ENCODE data around the gene GSN. TPM values are rescaled to one million over a fixed set of nuclear protein-coding genes. Genes with fewer than 3 reads are reported as not detected.

The GSN gene
- total RNA-seq, 1 donor from 2014 or later, result 758 TPM

GRCh38 chr9:121333950-121334773, 66.2 kb downstream of the GSN start:
- H3K27me3 ChIP-seq (ENCODE audit: low read depth), result no peaks in the 10 kb centered on the region
- peak overlapping the region; percentile 95 for H3K27ac ChIP-seq (replicated peaks)
- no peaks in the 10 kb centered on the region for H3K9me3 ChIP-seq (replicated peaks)
- DNase-seq, result no peak
- H3K4me1 ChIP-seq, result peaks cover 73% of the 10 kb centered on the region
- no peak overlapping the region for H3K4me3 ChIP-seq
- no peak for TF ChIP-seq CTCF (IDR thresholded peaks at IDR 0.05; ENCODE audit: borderline replicate concordance)
- peaks cover 81% of the 10 kb centered on the region for H3K36me3 ChIP-seq
- intact Hi-C loops (cut with micrococcal nuclease), result no loop called here

- Histone ChIP-seq H3K27me3 (ENCODE audit: low read depth) (no peaks in the 10 kb centered on the region), H3K27ac (replicated peaks) (peak overlapping the region; percentile 95), H3K4me3 (no peak overlapping the region), H3K4me1 (peaks cover 68% of the 10 kb centered on the region), H3K36me3 (peaks cover 81% of the 10 kb centered on the region), H3K9me3 (replicated peaks) (no peaks in the 10 kb centered on the region)
- no peak for DNase-seq
- no peak for TF ChIP-seq CTCF (IDR thresholded peaks at IDR 0.05; ENCODE audit: borderline replicate concordance)
- intact Hi-C loops (cut with micrococcal nuclease), result no loop called here
These were observed 68.7 kb downstream of the GSN start for GRCh38 chr9:121336665-121337064.

DNA sequence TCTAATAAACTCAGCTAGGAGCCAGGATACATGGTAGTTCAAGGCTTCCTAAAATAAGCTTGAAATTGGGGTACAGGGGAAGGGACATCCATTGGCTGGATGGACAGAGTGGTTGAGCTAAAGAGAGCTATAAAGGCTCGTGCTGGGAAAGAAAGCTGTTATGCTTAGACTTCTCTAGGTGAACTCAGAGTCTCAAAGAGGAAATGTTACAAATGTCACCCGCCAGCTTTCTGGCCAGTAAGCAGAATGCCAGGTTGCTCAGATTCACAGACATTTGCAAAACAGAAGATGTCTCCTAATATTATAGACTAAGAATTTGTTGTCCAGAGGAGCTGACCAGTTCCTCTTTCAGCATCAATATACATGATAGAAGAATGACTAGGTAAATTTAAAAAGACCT, 71.5 kb downstream of the GSN start:
- Histone ChIP-seq H3K4me3 (no peak overlapping the region), H3K36me3 (peaks cover 84% of the 10 kb centered on the region), H3K27ac (replicated peaks) (peak overlapping the region; percentile 55), H3K4me1 (peaks cover 53% of the 10 kb centered on the region), H3K9me3 (replicated peaks) (no peaks in the 10 kb centered on the region), H3K27me3 (ENCODE audit: low read depth) (no peaks in the 10 kb centered on the region)
- no peak for TF ChIP-seq CTCF (IDR thresholded peaks at IDR 0.05; ENCODE audit: borderline replicate concordance)
- no peak for DNase-seq
- intact Hi-C loops (cut with micrococcal nuclease), result no loop called here

DNA sequence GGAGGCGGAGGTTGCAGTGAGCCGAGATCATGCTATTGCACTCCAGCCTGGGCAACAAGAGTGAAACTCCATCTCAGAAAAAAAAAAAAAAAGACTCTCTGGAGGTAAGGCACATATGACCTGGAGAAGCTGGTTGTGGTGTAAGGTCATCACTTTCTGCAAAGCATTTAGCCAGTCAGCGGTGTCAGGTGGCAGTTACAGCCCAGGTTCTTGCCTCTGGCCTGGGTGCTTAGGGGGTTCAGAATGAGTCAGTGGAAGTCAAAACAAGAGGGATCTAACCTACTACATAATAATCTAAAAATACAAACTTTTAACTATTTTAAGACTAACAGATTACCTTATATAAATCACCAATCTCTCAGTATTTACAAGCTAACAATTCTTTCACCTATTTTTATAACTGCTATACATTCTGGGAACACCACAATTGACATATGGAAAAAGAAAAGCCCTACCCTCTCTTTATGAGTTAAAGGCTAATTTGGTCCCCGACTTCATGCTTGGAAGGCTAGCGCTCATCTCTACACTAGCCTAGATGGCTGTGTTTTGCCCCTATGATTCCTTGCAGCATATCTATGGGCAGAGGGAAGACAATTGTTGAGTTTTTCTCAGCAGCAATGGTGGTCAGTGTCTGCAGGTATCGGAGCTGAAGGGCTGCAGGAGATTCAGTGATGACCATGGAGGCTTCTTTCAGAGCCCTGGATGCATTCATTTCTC, 72.9 kb downstream of the GSN start:
- Histone ChIP-seq H3K4me3 (no peak overlapping the region), H3K27me3 (ENCODE audit: low read depth) (no peaks in the 10 kb centered on the region), H3K4me1 (peaks cover 56% of the 10 kb centered on the region), H3K36me3 (peaks cover 92% of the 10 kb centered on the region), H3K27ac (replicated peaks) (peak overlapping the region; percentile 22), H3K9me3 (replicated peaks) (no peaks in the 10 kb centered on the region)
- DNase-seq, result no peak
- intact Hi-C loops (cut with micrococcal nuclease), result no loop called here
- no peak for TF ChIP-seq CTCF (IDR thresholded peaks at IDR 0.05; ENCODE audit: borderline replicate concordance)

GRCh38 chr9:121344184-121344583, 76.2 kb downstream of the GSN start:
- Histone ChIP-seq H3K36me3 (peaks cover 99% of the 10 kb centered on the region), H3K27ac (replicated peaks) (peak overlapping the region; percentile 45), H3K4me3 (no peak overlapping the region), H3K27me3 (ENCODE audit: low read depth) (no peaks in the 10 kb centered on the region), H3K9me3 (replicated peaks) (no peaks in the 10 kb centered on the region), H3K4me1 (peaks cover 78% of the 10 kb centered on the region)
- intact Hi-C loops (cut with micrococcal nuclease), result no loop called here
- DNase-seq, result no peak
- no peak for TF ChIP-seq CTCF (IDR thresholded peaks at IDR 0.05; ENCODE audit: borderline replicate concordance)
